OCI-LY1 (cell line): ENCODE results near the gene PCDHGB4.
"Not testable (repeated sequence)": the region's sequence is repeated elsewhere in the genome, so short reads cannot be mapped to it uniquely, and the experiment has no call there.

ENCODE experiments used
- H2AFZ ChIP-seq: fragments of 200-600 bp; sonication (generic), shearing (Covaris generic); 2 replicates; pipeline ENCODE4 v1.6.0; 2014; ENCODE audit warnings: antibody characterized with exemption, mild to moderate bottlenecking, low read length
- H3F3A ChIP-seq: fragments of 200-600 bp; sonication (generic), shearing (Covaris generic); 2 replicates; pipeline ENCODE4 v1.6.0; 2014; ENCODE audit warnings: mild to moderate bottlenecking, antibody characterized with exemption, low read length, moderate library complexity; ENCODE audit not compliant: insufficient read depth
- H3K27ac ChIP-seq: fragments of 200-600 bp; sonication (generic); 2 replicates; pipeline ENCODE4 v1.5.1; 2014; ENCODE audit warnings: low read length, mixed run types, mild to moderate bottlenecking, low read depth; ENCODE audit not compliant: poor library complexity, severe bottlenecking
- H3K27me3 ChIP-seq: fragments of 200-600 bp; sonication (generic); 2 replicates; pipeline ENCODE4 v1.6.0; 2014; ENCODE audit warnings: antibody characterized with exemption, mild to moderate bottlenecking, low read length, moderate library complexity; ENCODE audit not compliant: insufficient read depth
- H3K36me3 ChIP-seq: fragments of 200-600 bp; sonication (generic); 2 replicates; pipeline ENCODE4 v1.6.1; 2014; ENCODE audit warnings: mild to moderate bottlenecking, antibody characterized with exemption, low read length, moderate library complexity, mixed read lengths; ENCODE audit not compliant: insufficient read depth
- H3K4me1 ChIP-seq: fragments of 200-600 bp; sonication (generic); 2 replicates; pipeline ENCODE4 v1.5.1; 2014; ENCODE audit warnings: mild to moderate bottlenecking, low read length, moderate library complexity; ENCODE audit not compliant: insufficient read depth, severe bottlenecking
- H3K4me2 ChIP-seq: fragments of 200-600 bp; sonication (generic), shearing (Covaris generic); 2 replicates; pipeline ENCODE4 v1.6.1; 2014; ENCODE audit warnings: low read length
- H3K4me3 ChIP-seq: fragments of 200-600 bp; sonication (generic); 2 replicates; pipeline ENCODE4 v1.5.1; 2014; ENCODE audit warnings: low read length, low read depth, mild to moderate bottlenecking, mixed read lengths; ENCODE audit not compliant: poor library complexity, severe bottlenecking
- H3K79me2 ChIP-seq: fragments of 200-600 bp; shearing (Covaris generic); 2 replicates; pipeline ENCODE4 v1.6.1; 2016; ENCODE audit warnings: mixed run types, low read length, mixed read lengths; ENCODE audit not compliant: insufficient read depth
- H3K9ac ChIP-seq: fragments of 200-600 bp; sonication (generic), shearing (Covaris generic); 2 replicates; pipeline ENCODE4 v1.6.1; 2014; ENCODE audit warnings: mild to moderate bottlenecking, low read length, mixed read lengths
- H3K9me2 ChIP-seq: fragments of 200-600 bp; sonication (generic), shearing (Covaris generic); 2 replicates; pipeline ENCODE4 v1.6.1; 2014; ENCODE audit warnings: low read depth, mild to moderate bottlenecking, low read length, mixed read lengths
- H3K9me3 ChIP-seq: fragments of 200-600 bp; shearing (Covaris generic); 2 replicates; pipeline ENCODE4 v1.6.1; 2014; ENCODE audit warnings: low read length, mixed read lengths
- H4K20me1 ChIP-seq: fragments of 200-600 bp; sonication (generic), shearing (Covaris generic); 2 replicates; pipeline ENCODE4 v1.6.0; 2016; ENCODE audit warnings: mild to moderate bottlenecking, low read length; ENCODE audit not compliant: insufficient read depth
- CTCF ChIP-seq: fragments of 200-600 bp; sonication (generic), shearing (Covaris generic); IDR thresholded peaks from 2 replicates; pipeline ENCODE4 v1.5.1; 2017; ENCODE audit warnings: mild to moderate bottlenecking, antibody characterized with exemption, low read length, moderate library complexity, mixed read lengths
- EZH2 ChIP-seq: fragments of 200-600 bp; sonication (generic), shearing (Covaris generic); IDR thresholded peaks from 2 replicates; pipeline ENCODE4 v1.8.0; 2017; ENCODE audit warnings: borderline replicate concordance, mixed run types, mild to moderate bottlenecking, antibody characterized with exemption, low read length, moderate library complexity, mixed read lengths

Gene PCDHGB4

GRCh38 chr5:141387557-141388311 lies at the start of gene PCDHGB4:
Gene PCDHGB4 (plus strand): TSS chr5:141387698. CDS start chr5:141387885, 187 bp downstream.
- H4K20me1 ChIP-seq, H3K4me1 ChIP-seq, H3F3A ChIP-seq, H3K27ac ChIP-seq, H3K79me2 ChIP-seq, H3K4me2 ChIP-seq, H3K36me3 ChIP-seq, H2AFZ ChIP-seq, H3K9ac ChIP-seq, H3K27me3 ChIP-seq, H3K4me3 ChIP-seq, H3K9me2 ChIP-seq: not testable (repeated sequence)
- peaks cover 13% of the 10 kb centered on the region for H3K9me3 ChIP-seq

GRCh38 chr5:141338538-141339306 lies 48.8 kb upstream of the PCDHGB4 start, which contains the start of gene PCDHGA2:
Gene PCDHGA2 (plus strand): TSS chr5:141338760.
- TF ChIP-seq EZH2 (no peak), CTCF (peak; percentile 40; the same call in 1 of the 2 replicates)
- H3K27me3 ChIP-seq: no peaks in the 10 kb centered on the region
- H3K4me2 ChIP-seq: no peak within 1 kb of the TSS
- H3K4me1 ChIP-seq: peaks cover 6% of the 10 kb centered on the region
- no peaks in the 10 kb centered on the region for H3F3A ChIP-seq
- no peaks in the 10 kb centered on the region for H3K36me3 ChIP-seq
- H3K4me3 ChIP-seq: no peak within 1 kb of the TSS
- H2AFZ ChIP-seq: no peak within 1 kb of the TSS
- no peaks in the 10 kb centered on the region for H3K9me2 ChIP-seq
- no peaks in the 10 kb centered on the region for H3K79me2 ChIP-seq
- H3K27ac ChIP-seq: no peak within 1 kb of the TSS
- no peaks in the 10 kb centered on the region for H4K20me1 ChIP-seq
- peaks cover 39% of the 10 kb centered on the region for H3K9me3 ChIP-seq
- H3K9ac ChIP-seq: no peak within 1 kb of the TSS

DNA sequence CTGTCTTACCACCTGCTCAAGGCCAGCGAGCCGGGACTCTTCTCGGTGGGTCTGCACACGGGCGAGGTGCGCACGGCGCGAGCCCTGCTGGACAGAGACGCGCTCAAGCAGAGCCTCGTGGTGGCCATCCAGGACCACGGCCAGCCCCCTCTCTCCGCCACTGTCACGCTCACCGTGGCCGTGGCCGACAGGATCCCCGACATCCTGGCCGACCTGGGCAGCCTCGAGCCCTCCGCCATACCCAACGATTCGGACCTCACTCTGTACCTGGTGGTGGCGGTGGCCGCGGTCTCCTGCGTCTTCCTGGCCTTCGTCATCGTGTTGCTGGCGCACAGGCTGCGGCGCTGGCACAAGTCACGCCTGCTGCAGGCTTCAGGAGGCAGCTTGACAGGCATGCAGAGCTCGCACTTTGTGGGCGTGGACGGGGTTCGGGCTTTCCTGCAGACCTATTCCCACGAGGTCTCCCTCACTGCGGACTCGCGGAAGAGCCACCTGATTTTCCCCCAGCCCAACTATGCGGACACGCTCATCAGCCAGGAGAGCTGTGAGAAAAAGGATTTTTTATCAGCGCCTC lies 46.6 kb upstream of the PCDHGB4 start:
- H3K79me2 ChIP-seq, H3K27me3 ChIP-seq, H3K36me3 ChIP-seq, H3K4me1 ChIP-seq, H3K9me2 ChIP-seq, H3K27ac ChIP-seq, H2AFZ ChIP-seq, H3K4me3 ChIP-seq, H3F3A ChIP-seq, H3K9ac ChIP-seq, H4K20me1 ChIP-seq, H3K4me2 ChIP-seq: not testable (repeated sequence)
- H3K9me3 ChIP-seq: peaks cover 34% of the 10 kb centered on the region

- H3K9me2 ChIP-seq: no peaks in the 10 kb centered on the region
- TF ChIP-seq CTCF (no peak), EZH2 (no peak)
- peaks cover 30% of the 10 kb centered on the region for H3K9me3 ChIP-seq
- no peaks in the 10 kb centered on the region for H3K79me2 ChIP-seq
- no peak overlapping the region for H3K9ac ChIP-seq
- no peak overlapping the region for H3K4me3 ChIP-seq
- no peak overlapping the region for H3K4me2 ChIP-seq
- H3K36me3 ChIP-seq: no peaks in the 10 kb centered on the region
- no peak overlapping the region for H3K27ac ChIP-seq
- no peak overlapping the region for H2AFZ ChIP-seq
- H3F3A ChIP-seq: no peaks in the 10 kb centered on the region
- H3K4me1 ChIP-seq: no peaks in the 10 kb centered on the region
- H4K20me1 ChIP-seq: no peaks in the 10 kb centered on the region
- H3K27me3 ChIP-seq: no peaks in the 10 kb centered on the region
Measured at GRCh38 chr5:141342773-141343172, 44.7 kb upstream of the PCDHGB4 start.
